Measurements from ENCODE around the gene CASP9.
"Not testable (repeated sequence)": the region's sequence is repeated elsewhere in the genome, so short reads cannot be mapped to it uniquely, and the experiment has no call there.

The CASP9 gene

DNA sequence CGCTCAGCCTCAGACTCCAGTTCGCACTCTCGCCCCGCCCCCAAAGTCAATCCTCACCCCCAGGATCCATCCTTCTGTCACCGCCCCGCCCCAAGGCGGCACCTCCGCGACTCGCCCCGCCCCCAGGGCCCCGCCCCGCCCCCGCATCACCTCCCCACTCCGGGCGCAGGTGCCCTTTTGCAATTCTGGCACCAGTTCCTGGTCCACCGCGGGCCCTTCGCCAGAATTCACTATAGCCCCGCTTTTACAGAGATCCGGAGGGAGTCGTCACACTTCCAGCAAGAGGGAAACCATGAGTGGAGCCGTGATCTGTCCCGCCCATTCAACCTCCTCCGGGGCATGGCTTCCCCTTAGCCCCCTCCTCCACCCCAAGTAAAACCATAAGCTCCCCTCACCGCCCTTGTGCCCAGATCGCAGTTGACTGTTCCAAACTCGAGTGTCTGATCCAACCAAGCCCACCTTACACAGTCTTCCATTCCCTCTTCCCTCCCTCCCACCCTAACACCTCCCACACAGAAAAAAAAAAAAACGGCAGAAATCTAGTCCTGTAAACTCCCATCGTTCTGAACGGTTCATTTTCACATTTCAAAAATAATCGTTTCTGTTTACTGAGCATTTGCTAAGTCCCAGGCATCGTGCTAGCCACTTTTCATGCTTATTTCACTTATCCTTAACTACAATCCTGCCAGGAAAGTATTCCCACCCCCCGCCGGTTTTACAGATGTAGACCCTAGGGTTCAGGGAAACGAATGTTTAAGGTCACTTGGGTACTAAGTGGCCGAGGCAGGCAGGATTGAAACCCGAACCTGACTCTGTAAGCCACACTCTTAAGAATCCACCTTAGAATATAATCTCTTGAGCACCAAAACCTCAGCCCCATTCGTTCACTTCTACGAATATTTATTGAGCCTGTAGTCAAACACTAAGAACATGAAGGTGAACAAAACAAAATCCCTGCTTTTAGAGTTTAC lies 1.3 kb upstream of the CASP9 start:
- DNase-seq, result no peak

DNA sequence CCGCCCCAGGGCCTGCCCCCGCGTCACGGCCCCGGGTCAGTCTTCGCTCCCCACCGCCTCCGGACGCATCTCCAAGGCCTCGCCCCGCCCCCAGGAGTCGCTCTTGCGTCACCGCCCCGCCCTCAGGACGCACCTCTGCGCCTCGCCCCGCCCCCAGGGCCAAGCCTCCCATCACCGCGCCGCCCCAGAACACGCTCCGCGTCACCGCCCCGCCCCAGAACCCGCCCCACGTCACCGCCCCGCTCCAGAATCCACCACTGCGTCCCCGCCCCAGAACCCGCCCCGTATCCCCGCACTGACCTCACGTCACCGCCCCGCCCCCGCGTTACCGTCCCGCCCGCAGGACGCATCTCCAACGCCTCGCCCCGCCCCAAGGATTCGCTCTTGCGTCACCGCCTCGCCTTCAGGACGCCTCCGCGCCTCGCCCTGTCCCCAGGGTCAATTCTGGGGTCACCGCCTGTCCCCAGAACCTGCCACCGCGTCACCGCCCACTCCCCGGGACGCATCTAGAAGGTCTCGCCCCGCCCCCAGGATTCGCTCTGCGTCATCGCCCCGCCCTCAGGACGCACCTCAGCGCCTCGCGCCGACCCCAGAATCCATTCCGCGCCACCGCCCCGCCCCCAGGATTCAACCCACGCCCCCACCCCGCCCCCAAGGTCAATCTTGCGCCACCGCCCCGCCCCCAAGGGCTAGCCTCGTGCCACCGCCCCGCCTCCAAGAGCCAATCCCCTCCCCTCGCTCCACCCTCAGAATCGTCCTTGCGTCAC lies 451 bp upstream of the CASP9 start:
- peak; percentile 97 for DNase-seq

DNA sequence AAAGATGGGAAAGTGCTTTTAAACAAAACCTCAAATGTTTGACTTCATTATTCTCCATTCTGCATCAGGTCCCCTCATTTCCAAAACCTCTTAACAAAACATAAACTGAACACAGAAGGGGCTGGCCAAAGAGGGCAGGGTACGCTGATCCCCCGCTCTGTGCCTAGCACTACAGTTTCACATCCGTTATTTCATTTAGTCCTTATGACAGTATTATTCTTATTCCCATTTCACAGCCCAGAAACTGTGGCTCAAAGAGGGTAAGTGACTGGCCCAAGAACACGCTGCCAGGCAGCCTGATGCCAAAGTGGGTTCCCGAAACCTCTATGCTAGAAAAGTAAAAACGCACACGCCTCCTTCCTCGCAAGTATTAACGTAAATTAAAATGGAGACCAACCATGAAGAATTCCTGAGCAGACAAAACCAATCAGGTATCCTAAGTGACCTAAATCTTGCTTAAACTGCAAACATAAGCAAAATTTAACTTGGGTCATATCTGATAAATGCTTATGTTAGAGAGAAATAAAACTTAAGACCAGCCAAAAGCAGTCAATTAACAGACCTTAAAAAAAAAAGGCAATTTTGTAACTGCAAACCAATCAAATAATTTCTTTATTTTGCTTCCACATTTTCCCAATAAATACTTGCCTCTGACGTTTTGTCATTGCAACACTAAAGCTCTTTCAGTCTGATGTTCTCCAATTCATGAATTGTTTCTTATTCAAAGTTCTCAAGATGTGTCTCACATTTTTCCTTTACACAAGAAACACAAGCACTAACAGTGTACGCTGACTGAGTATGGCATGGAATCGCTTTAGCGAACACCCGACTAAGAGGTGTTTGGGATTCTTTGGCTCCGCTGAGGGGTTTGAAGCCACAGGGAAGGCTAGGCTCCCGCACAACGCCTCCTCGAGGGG lies 653 bp downstream of the CASP9 start:
- peak; percentile 25 for DNase-seq

DNA sequence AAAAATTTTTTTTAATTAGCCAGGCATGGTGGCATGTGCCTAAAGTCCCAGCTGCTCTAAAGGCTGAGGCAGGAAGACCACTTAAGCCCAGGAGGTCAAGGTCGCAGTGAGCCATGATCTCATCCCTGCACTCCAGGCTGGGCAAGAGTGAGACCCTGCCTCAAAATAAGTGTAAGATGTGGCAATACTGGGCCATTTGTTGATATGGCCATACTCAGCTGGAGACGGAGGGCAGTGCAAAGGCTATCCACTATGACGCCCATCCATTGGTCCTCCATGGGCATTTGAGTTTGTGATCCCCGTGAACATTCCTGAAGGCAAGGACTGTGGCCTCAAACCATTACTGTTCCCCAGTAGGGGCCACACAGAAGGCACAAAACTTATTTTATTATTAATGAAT lies 1.5 kb downstream of the CASP9 start:
- DNase-seq, result no peak

DNA sequence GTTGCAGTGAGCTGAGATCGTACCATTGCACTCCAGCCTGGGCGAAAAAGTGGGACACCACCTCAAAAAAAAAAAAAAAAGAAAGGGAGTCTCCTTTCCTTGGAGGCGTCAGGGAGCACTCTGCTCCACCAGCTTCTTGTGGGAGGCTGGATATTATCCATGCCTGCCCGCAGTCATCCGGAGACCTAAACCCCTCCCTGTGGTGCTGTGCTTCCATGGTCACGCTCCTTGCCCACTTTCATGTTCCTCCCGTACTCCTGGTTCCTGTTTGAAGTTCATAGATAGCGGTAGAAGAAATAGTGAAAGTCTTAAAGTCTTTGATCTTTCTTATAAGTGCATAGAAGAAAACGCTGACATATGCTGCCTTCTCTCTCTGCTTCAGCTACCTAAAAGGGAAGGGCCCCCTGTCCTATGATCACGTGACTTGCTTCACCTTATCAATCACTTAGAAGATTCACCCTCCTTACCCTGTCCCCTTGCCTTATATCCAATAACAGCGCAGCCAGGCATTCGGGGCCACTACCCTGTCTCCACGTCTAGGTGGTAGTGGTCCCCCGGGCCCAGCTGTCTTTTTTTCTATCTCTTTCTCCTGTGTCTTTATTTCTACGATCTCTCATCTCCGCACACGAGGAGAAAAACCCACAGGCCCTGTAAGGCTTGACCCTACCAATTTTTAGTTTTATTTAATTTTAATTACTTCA lies 2.7 kb downstream of the CASP9 start:
- not testable (repeated sequence) for DNase-seq

DNA sequence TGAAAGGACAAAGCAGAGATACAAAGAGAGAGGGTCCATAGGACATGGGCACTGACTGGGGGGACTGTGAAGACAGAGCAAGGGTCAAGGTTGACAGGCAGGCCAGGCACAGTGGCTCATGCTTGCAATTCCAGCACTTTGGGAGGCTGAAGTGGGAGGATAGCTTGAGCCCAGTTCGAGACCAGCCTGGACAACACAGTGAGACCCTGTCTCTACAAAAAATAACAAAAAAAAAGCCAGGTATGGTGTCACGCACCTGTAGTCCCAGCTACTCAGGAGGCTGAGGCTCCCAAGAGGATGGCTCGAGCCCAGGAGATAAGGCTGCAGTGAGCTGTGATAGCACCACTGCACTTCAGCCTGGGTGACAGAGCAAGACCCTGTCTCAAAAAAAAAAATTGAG lies 4.4 kb downstream of the CASP9 start:
- DNase-seq, result no peak

DNA sequence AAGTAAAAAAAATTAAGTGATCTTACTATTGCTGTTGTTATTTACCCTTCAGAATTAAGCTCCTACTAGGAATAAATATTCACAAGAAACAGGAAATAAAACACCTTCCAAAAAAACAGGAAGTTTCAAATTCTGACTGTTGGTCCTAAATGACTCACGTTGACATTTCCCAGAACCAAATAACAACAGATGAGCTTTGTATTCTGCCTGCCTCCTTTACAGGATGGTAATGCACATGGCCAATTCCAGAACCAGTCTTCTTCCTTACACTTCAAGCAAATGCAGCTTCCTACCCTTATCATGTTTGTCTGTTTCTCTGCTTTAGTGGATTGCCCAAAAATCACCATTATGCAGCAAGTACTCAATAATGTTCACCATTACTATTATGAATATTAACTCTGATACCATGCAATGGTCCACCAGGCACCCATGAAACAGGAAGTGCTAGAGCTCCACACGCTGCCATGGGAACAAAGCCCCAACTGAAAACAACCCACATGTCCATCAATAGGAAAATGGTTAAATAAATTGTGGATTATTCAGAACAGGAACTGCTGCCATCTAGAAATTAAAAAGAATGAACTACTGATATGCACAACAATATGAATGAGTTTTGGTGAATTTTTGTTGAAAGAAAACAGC lies 8.9 kb downstream of the CASP9 start:
- DNase-seq, result no peak

DNA sequence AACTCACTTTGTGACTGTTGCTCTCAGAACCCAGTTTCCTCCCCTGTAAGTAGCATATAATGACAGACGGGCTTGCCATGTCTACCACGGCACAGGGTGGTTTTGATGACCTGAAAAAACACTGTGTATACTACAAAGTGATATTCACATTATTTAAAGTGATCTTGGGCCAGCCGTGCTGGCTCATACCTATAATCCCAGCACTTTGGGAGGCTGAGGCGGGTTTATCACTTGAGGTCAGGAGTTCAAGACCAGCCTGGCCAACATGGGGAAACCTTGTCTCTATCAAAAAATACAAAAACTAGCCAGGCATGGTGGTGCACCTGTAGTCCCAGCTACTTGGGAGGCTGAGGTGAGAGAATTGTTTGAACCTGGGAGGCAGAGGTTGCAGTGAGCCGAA lies 9.5 kb downstream of the CASP9 start:
- DNase-seq, result not testable (repeated sequence)

DNA sequence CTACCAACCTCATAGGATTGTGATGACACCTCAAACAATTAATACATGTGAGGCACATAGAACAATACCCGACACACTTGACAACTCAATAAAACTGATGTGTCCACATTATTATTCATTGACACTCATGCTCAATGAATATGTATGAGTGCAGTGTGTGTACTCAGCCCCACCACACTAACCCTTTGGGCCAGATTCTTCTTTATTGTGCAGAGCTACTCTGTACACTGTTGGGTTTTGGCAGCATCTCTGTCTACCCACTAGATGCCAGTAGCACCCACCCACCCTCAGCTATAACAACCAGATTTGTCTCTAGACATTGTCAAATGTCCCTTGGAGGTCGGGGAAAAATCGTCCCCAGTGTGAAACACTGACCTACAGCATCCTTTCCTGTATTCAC lies 10.1 kb downstream of the CASP9 start:
- DNase-seq, result no peak

DNA sequence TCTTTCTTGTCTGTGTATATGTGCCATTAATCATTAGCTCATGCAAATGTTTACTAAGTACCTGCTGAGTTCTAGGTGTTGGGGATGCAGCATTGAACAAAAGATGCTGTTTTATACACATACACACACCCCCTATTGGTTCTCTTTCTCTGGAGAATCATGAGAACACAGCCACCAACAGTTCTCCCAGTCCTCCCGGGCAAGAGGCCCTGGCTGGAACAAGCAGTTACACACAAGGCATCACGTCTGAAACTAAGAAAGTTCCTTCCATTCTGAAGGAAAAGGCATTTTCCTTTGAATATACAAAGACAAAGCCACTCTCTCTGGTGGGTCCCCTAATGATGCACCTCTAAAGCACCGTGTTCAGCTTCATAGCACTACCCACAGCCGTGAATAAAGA lies 10.8 kb downstream of the CASP9 start:
- no peak for DNase-seq

DNA sequence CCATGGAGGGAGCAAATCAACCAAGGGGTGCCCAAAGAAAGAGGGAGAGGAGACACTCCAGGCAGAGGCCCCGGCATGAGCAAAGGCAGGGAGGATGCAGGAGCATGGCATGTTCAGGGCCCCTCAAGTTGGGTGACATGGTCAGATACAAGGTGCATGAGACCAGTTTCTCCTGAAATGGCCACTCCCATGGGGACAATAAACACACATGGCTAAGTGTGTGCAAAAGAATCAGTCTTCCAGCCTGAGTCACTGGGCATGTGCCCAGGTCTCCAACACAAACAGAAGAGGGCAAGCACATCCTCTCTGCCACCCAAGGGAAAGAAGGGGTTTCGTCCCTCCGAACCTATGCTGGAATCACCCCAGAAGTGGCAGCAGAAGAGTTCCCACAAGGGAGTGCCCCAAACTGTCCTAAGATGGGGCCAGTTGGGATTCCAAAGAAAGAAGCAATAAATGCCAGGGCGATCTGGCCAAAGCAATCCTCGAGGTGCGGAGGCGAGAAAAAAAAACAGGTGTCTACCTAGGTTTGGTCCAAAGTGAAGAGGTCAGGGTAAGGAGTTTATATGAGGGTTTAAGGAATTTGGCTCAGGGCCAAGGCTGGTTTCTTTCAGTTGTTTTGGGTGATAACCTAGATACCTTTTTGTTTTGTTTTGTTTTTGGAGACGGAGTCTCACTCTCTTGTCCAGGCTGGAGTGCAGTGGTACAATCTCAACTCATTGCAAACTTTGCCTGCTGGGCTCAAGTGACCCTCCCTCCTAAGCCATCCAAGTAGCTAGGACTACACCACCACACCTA lies 13.2 kb downstream of the CASP9 start:
- no peak for DNase-seq

DNA sequence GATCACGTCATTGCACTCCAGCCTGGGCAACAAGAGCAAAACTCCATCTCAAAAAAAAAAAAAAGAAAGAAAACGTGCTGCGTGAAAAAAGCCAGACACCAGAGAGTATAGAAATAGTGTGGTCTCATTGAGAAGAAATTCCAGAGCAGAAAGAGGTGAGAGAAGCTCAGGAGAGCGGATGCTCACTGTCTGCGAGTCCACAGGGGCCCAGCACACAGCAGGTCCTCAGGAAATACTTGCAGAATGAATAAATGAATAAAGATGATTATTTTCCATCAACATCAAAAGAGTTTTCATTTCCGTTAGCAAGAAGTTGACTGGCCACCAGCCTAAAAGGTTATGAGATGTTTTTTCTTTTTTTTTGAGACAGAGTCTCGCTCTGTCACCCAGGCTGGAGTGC lies 14.4 kb downstream of the CASP9 start:
- DNase-seq, result no peak

DNA sequence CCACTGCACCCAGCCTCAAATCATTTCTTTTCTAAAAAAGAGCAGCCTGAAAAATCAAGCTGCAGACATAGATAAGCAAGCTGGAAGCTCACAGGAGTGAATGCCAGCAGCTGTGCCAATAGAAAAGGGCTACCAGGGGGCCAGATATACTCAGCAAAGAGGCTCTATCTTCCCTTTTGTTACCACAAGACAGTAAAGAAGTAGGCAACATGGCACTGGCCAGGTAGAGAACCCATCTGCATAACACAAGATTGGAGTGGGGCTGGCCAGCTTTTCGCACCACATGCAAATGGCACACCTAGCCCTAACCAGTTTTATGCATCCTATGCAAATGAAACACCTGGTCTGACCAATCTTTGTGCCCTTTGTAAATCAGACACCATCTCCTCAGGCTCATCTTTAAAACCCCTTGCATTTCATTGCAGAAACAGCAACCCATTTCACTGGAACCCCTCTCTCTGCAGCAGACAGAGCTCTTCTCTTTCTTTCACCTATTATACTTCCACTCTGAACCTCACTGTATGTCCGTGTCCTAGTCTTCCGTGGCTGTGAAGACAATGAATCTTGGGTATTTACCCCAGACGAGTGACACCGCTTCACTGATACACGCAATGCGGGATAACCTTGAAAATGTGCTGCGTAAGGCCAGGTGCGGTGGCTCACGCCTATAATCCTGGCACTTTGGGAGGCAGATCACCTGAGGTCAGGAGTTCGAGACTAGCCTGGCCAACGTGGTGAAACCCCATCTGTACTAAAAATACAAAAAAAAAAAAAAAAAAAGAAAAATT lies 15.1 kb downstream of the CASP9 start:
- no peak for DNase-seq

DNA sequence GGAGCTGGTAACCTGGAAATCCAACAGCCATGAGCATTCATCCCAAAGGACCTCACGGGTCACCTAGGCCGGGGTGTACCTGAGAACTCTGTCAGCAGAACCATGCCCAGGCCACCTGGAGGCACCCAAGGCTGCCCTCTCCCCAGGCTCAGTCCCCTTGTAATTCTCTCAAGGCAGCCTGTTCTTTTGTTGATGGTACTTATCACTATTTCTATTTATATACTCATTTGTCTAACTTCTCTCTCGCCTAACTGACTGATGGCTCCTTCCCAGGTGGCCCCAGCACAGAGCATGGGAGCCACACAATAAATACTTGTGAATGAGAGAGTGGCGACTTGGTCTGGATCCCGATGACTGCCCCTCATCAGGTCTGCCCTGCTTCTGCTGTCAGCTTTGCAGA lies 16.7 kb downstream of the CASP9 start:
- DNase-seq, result no peak

DNA sequence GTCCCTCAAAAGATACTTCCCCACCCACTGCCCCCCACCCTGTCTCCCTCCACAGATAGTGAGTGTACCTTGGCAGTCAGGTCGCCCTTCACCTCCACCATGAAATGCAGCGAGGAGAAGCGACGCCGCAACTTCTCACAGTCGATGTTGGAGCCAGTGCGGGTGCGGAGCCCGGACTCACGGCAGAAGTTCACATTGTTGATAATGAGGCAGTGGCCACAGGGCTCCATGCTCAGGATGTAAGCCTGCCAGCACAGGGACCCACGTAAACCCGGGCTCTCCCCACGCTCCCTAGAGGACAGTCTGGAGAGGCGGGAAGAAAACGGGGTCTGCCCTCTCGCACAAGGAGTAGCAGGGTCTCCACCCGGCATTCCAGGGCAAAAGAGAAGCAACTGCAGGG lies 17.2 kb downstream of the CASP9 start:
- no peak for DNase-seq

DNA sequence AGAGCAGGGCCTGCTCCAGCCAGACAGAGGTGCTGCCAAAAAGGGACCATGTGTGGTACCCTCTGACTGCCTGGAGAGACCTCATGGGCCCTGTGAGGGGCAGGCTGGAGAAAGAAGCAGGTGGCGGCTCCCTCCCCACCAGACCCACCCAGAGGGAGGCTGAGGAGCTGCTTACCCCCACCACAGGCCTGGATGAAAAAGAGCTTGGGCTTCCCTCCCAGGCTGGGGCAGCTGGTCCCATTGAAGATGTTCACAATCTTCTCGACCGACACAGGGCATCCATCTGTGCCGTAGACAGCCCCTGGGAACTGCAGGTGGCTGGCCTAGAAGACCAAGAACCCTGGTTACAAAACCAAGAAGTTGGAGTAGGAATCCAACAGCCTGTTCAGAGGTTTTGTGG lies 19.6 kb downstream of the CASP9 start:
- DNase-seq, result no peak

DNA sequence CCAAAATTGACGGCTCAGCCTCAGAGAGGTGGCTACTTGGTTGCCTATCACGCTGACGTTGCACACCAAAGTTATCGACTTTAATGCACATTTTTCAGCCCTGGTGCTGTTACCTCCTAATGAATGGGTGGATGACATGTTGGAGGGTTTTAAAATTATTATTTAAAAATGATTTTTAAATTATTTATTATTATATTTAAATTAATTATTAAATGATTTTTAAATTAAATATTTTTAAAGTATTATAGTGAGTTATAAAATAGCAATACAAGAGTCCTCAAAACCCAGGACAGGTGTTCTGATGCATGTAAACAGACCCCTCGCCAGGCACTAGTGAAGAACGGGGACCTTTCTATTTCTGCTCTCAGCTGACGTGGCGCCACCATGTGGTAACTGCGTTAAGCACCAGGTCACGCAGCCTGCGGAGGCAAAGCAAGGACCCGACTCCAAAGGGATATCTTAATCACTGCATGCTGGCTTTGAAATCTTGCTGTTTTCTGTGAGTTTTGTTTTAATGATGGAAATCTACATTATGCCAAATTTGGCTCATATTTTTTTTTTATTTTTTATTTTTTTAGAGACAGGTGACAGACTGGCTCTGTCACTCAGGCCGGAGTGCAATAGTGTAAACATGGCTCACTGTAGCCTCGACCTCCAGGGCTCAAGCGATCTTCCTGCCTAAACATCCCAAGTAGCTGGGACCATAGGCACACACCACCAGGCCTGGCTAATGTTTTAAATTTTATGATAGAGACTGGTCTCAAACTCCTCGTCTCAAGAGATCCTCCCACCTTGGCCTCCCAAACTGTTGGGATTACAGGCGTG lies 22.6 kb downstream of the CASP9 start:
- DNase-seq, result peak; percentile 42

DNA sequence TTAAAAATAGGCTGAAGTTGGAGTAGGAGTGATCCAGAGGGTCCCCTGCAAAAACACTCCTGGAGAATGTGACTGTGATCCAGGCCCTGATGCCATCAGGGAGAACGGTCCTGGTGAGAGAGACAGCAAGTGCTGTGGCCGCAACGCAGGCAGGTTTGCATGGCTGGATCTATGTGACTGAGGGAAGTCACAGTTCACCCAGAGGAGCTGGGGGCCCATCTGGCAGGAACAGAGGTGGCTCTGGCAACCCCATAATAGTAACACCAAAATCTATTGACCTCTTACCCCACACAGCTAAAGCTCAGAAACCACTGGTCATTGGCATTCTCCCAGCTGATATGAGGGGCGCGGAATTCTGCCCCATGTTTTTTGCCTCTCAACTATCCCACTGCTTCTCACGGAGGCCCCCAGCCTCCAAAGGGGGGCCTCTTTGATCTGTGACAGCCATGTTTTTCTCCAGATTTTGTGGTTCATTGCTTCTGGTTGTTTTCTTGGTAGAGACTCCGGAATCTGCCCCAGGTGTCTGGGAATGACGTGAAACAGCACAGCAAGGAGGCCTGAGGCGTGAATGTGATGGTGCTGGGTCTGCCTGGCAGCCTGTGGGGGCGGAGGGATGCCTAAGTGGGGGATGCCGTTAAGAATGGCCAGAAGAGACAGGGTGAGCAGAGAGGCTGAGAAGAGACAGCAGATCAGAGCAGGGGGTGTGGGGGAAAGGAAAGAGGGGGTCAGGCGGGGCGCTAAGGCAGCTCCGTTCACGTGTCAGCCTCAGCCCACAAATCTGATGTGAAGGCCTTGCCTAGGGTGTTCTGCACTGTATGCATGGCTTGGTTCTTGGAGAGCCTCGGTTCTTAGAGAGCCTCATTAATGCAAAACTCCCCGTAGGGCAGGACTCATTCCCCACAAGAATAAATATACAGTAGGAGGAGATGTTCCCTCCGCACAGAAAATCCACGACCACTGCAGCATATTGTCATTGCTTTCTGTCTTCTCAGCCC lies 23.5 kb downstream of the CASP9 start:
- no peak for DNase-seq
